Loucy (cell line): ENCODE measurements around the gene DPM1.

Source experiments
- CTCF ChIP-seq: fragments of 200-600 bp; sonication (generic); conservative IDR thresholded peaks from 2 replicates; pipeline ENCODE4 v1.5.1; 2014; ENCODE audit warnings: mild to moderate bottlenecking, antibody characterized with exemption, low read length
- EZH2phosphoT487 ChIP-seq: fragments of 200-600 bp; IDR thresholded peaks from 2 replicates; pipeline ENCODE4 v1.6.1; 2018; ENCODE audit warnings: antibody characterized with exemption, mild to moderate bottlenecking, moderate library complexity, borderline replicate concordance

GRCh38 chr20:50928469-50928868 lies 29.9 kb downstream of the DPM1 start:
- TF ChIP-seq CTCF (no peak), EZH2phosphoT487 (no peak)
